HG03159 (cell line): Measurements from ENCODE around the gene SLC25A23.

Source experiments
- ATAC-seq: cut with Tn5 transposase; IDR thresholded peaks from one replicate; pipeline ENCODE4 v1.9.1; 2021; ENCODE audit warnings: mild to moderate bottlenecking, moderate library complexity; ENCODE audit not compliant: unreplicated experiment

SLC25A23 gene

DNA sequence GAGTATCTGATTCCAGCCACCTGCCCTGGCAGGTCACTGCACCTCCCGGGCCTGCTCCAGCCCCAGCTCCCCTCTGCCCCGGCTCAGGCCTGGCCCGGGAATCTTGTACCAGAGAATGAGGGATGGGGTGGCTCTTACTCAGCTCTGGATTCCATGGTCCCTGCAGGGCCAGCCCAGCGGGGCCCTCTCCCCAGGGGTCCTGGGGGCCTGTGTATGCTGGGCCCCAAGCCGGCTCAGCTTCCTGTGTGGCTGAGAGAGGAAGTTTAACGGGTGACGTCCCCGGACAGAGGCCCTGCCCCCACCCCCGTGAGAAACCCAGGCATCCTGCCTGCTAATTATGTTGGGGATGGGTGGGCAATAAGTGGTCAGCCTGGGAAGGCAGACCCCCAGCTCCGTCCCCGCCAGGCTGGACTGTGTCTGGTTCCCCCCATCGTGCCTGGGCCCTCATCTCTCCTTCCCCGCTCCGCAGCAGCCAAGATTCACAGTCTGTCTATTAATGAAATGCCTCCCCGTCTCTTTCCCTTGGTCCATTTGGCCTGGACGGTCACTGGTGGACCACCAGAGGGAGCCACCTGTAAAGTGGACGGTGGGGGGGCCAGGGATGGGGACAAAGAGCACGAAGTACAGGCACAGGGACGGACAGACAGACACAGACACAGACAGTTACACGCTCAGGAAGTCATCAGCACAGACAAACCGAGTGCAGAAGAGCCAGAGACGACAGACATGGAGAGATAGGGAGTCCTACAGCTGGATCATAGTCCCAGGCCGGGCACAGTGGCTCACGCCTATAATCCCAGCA lies 22.1 kb upstream of the SLC25A23 start, which contains the start of gene DENND1C:
Gene DENND1C, minus strand, starts transcription at position 247 of the 802 bp plus-strand sequence. Its CDS starts 92 bp downstream, at position 155.
- peak; percentile 64 for ATAC-seq

GRCh38 chr19:6480848-6481415 lies 21.3 kb upstream of the SLC25A23 start:
- no peak for ATAC-seq

DNA sequence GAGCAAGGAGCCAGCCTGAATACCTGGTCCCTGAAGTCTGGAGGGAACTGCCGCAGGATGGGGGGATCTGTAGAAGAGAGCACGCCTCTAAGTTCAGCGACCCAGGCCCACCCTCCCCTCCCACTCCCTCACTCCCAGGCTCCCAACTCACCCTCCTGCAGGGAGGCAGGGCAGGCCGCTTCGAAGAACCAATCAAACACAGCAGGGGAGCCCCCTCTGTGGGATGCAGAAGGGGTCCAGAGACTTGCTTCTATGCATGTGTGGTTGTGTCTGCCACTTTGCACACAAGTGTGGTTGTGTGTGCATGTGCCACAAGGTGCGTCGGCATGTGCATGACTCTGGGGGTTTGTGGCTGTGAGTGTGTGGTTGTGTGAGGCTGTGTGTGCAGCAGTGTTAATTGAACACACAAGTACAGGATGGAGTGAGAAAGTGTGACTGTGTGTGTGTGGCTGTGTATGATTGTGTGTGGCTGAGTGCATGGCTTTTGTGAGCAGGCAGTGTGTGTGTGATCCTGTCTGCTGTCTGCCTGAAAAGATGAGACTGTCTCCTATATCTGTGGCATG lies 20.3 kb upstream of the SLC25A23 start:
- no peak for ATAC-seq

GRCh38 chr19:6478815-6479214 lies 19.2 kb upstream of the SLC25A23 start:
- ATAC-seq = no peak

DNA sequence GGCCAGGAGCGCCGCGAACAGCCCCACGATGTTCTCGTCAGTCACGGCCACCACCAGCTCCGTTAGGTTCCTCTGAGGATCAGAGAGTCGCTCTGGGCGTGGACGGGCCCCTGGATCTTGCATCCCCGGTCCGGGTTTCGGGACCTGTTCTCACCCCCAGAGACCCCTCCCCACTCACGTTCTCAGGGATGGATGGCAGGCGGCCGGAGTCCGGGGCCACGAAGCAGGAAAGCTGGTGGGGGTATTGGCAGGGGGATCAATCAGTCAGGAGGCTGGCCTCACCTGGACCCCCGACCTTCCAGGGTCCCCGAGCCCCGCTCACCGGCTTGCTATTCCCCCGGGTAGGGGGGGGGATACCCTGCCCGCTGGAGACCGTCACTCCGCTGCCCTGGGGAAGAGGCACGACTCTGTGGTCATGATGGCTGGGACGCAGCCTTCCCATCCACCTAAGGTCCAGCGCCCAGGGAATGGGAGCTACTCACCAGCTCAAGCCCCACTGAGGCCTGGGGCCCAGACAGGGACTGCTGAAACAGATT lies 17.4 kb upstream of the SLC25A23 start:
- no peak for ATAC-seq

GRCh38 chr19:6476155-6476895 lies 16.7 kb upstream of the SLC25A23 start:
- ATAC-seq = no peak

GRCh38 chr19:6475321-6476108 lies 15.9 kb upstream of the SLC25A23 start:
- no peak for ATAC-seq

GRCh38 chr19:6473647-6474046 lies 14.1 kb upstream of the SLC25A23 start:
- ATAC-seq = no peak

- no peak for ATAC-seq
These were observed 13.1 kb upstream of the SLC25A23 start for GRCh38 chr19:6472713-6473112.

GRCh38 chr19:6471076-6471475 lies 11.5 kb upstream of the SLC25A23 start:
- no peak for ATAC-seq

DNA sequence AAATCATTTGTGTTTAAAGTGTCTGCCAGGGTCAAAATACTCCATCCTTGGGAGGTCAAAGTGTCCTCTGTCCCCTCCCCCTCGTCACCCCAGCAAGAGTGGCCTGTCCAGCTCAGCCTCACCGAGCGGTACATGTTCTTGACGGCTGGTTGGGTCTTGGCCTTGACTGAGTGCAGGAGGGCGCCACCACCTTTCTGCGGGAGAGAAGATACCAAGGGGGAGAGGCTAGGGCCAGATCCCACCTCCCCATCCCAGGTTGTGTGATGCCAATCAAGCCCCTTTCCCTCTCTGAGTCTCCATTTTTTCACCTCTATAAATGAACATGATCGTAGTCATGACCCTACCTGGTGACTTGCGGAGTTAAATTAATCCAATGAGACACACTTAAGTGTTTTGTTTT lies 10.6 kb upstream of the SLC25A23 start:
- ATAC-seq = no peak

DNA sequence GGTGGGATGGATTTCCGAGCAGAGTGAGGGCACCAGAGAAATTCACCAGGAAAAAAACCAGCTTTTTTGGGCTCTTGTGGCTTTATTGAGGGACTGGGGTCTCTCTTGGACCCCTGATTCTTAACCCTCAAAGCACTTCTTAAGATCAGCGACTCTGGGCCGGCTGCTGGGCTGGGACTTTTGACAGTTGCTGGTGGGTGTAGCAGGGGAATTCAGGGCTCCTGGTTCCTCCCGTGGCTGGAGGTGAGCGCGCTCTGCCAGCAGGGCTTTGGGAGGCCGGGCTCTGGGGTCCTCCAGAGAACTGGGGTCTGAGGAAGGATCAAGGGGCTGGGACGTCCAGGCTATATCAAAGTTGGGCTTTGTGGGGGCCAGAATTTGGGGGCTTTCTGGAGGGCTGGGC lies 7.8 kb upstream of the SLC25A23 start:
- ATAC-seq = no peak

GRCh38 chr19:6466526-6467248 lies 7.1 kb upstream of the SLC25A23 start:
- ATAC-seq = no peak

GRCh38 chr19:6465663-6466062 lies 6.1 kb upstream of the SLC25A23 start:
- ATAC-seq = no peak

DNA sequence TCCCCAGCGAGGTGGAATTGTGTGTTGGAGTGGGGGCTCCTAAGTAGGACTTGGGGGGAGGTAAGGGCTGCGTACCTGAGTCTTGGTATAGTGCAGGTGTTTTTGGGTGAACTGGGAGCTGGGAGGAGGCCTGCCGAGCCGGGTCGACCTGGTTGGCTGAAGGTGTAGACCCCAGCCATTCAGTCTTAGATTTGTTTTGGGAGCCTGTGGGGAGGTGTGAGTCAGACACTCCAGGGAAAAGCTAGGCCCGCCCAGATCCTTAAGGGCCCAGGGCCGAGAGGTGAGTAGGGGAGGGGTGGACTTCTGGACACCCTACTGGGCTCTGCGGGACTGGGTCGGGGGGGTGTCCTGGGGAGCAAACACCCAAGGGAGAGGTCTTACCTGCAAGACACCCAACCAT lies 5.4 kb upstream of the SLC25A23 start:
- no peak for ATAC-seq

- no peak for ATAC-seq
These were observed 4.7 kb upstream of the SLC25A23 start, which contains the start of gene CRB3 for GRCh38 chr19:6464070-6464873. Gene CRB3 (plus strand): TSS chr19:6464271. CDS start chr19:6464702, 431 bp downstream.

DNA sequence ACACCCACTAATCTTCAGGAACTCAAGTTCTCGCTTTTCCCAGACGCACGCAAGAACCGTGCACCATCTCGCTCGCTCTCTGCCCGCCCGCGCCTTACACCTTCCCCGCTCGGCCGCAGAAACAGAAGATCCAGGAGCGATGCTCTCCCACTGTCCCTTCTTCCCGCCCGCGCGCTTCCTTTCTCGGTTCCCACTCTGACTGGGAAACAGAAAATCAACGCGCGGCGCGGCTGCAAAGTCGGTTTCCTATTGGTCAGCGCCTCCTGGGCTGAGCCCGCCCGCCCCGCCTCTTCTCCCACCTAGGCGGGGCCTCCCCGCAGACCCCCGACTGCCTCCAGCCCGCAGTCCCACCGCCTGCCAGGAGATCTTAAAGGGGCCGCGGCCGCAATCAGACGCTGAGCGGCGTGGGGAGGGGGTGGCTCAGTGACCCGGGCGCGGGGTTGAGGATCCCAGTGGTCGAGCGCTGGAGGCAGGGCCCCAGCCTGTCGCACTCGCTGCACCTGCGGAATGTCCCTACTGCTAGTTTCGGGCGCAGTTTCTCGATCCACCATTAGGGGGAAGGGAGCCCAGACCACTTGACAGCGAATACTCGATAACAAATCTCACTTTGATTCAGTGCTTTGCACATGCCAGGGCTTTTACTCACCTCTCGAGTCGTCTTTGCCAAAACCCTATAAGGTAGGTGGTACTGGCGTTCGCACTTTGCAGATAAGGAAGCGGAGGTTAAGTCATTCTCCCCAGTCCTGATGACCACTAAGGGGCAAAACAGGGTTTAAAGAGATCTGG lies 700 bp upstream of the SLC25A23 start:
- ATAC-seq = peak; percentile 73

DNA sequence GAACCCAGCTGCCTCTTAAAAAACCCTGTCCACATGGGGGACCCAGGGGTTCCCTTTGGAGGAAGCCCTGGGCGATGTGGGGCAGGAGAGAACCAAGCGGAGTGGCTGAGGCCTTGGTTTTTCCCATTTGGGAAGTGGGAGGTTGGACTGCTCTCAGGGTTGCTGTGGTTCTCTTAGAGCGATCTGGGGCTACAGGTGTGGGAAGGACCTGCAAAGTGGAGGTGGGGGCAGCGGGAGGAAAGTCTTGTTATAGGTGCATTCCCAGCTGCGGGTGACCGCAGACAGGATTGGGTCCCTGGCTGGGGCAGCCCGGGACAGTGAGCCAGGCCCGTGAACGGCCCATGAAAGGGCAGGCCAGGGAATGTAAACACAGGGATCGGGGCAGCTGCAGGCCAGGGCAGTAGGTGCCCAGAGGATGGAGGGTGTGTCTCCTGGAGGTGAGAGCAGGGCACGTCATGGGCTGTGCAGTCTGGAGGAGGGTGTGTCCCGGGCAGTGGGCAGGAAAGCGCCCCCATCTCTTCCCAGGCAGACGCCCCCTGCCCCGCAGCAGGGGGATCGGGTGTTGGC lies 814 bp downstream of the SLC25A23 start:
- no peak for ATAC-seq
